HCT116 (cell line): Measurements from ENCODE around the gene LAYN. TPM values are rescaled to one million over a fixed set of nuclear protein-coding genes. Genes with fewer than 3 reads are reported as not detected.
A peak's percentile ranks its signal among the peaks of the same experiment; 100 is the strongest.

Experiments
- ATAC-seq: fragments of 200-7000 bp; cut with Tn5 transposase; 2 replicates; pipeline ENCODE4 v1.9.1; 2020; ENCODE audit warnings: mild to moderate bottlenecking, moderate library complexity
- BruUV-seq: library from RNA; stranded (reverse); fragments of 400-500 nt; replicated peaks from 2 replicates; lab custom pipeline; 2021; lab: Mats Ljungman, UMichigan
- CTCF ChIA-PET: fragments of 300-600 bp; sonication (Branson Sonifier 250); formaldehyde crosslinking; loops from one replicate; lab custom pipeline; 2021; ENCODE audit warnings: antibody characterized with exemption; lab: Charles Lee
- POLR2A ChIA-PET: fragments of 300-600, 350-600 bp; sonication (Branson Sonifier 250); formaldehyde crosslinking; loops from one replicate; lab custom pipeline; 2021; ENCODE audit warnings: antibody characterized with exemption; lab: Charles Lee
- RAD21 ChIA-PET, 2 experiments: fragments of 300-600 bp; sonication (Branson Sonifier 250); formaldehyde crosslinking; loops; one replicate each; lab custom pipeline; 2023; ENCODE audit warnings: low total read pairs in 2 of 2; ENCODE audit not compliant: uncharacterized antibody in 2 of 2, unreplicated experiment in 2 of 2, low non-redundant PET in 1 of 2; lab: Charles Lee
- DNase-seq: peaks from one replicate; pipeline ENCODE4 v3.0.0-alpha.2; 2010; ENCODE audit warnings: low read depth, low spot score
- H2AFZ ChIP-seq: fragments of 200-600 bp; shearing (Covaris generic), sonication (generic); 2 replicates; pipeline ENCODE4 v1.6.1; 2017; ENCODE audit warnings: low read depth, mixed run types, mixed read lengths, antibody characterized with exemption, low read length; ENCODE audit not compliant: poor library complexity, severe bottlenecking
- H3K27ac ChIP-seq: 2 replicates; pipeline ENCODE4 v1.5.1; 2012; ENCODE audit warnings: low read depth, low read length
- H3K27me3 ChIP-seq: fragments of 200-600 bp; sonication (generic); 2 replicates; pipeline ENCODE4 v1.6.1; 2016; ENCODE audit warnings: mixed run types, low read length, mixed read lengths; ENCODE audit not compliant: insufficient read depth
- H3K36me3 ChIP-seq, 2 experiments: fragments of 200-500 bp in 1 of 2; fragments of 200-600 bp in 1 of 2; sonication (Bioruptor generic) in 1 of 2; sonication (generic) in 1 of 2; 2 replicates each; pipeline versions ENCODE4 v1.5.1 to v1.6.1; 2014 to 2016; ENCODE audit warnings: low read length in 2 of 2, inconsistent platforms in 1 of 2, mixed read lengths in 1 of 2, mixed run types in 1 of 2; ENCODE audit not compliant: insufficient read depth in 2 of 2, control insufficient read depth in 1 of 2
- H3K4me1 ChIP-seq, 2 experiments: fragments of 200-600 bp in 1 of 2; sonication (generic) in 1 of 2; 2 replicates each; pipeline versions ENCODE4 v1.5.1 to v1.6.1; 2012 to 2017; ENCODE audit warnings: low read length in 2 of 2, inconsistent platforms in 1 of 2, mild to moderate bottlenecking in 1 of 2, mixed read lengths in 1 of 2, mixed run types in 1 of 2, moderate library complexity in 1 of 2; ENCODE audit not compliant: insufficient read depth in 2 of 2, control insufficient read depth in 1 of 2
- H3K4me2 ChIP-seq: fragments of 200-600 bp; sonication (generic); 2 replicates; pipeline ENCODE4 v1.6.1; 2017; ENCODE audit warnings: mixed run types, low read length, mixed read lengths
- H3K4me3 ChIP-seq, 2 experiments: fragments of 200-600 bp in 1 of 2; sonication (generic) in 1 of 2; replicated peaks in 1 of 2; 2 replicates each; pipeline ENCODE4 v1.5.1; 2011 to 2016; ENCODE audit warnings: low read length in 2 of 2, control low read depth in 1 of 2, low read depth in 1 of 2, mild to moderate bottlenecking in 1 of 2, mixed read lengths in 1 of 2, mixed run types in 1 of 2
- H3K79me2 ChIP-seq: fragments of 200-600 bp; sonication (generic); 2 replicates; pipeline ENCODE4 v1.6.1; 2017; ENCODE audit warnings: mild to moderate bottlenecking, mixed run types, low read length, moderate library complexity, mixed read lengths; ENCODE audit not compliant: insufficient read depth
- H3K9ac ChIP-seq: fragments of 200-600 bp; sonication (generic); 2 replicates; pipeline ENCODE4 v1.6.1; 2016; ENCODE audit warnings: low read length, mixed read lengths
- H3K9me2 ChIP-seq: fragments of 200-600 bp; sonication (generic), shearing (Covaris generic); 2 replicates; pipeline ENCODE4 v1.6.1; 2017; ENCODE audit warnings: mixed run types, mild to moderate bottlenecking, moderate library complexity; ENCODE audit not compliant: insufficient read depth
- H3K9me3 ChIP-seq, 2 experiments: fragments of 200-500 bp in 1 of 2; fragments of 200-600 bp in 1 of 2; sonication (Bioruptor generic) in 1 of 2; sonication (generic) in 1 of 2; 2 replicates each; pipeline ENCODE4 v1.6.1; 2014 to 2017; ENCODE audit warnings: low read length in 2 of 2, mixed read lengths in 2 of 2, inconsistent platforms in 1 of 2, low read depth in 1 of 2, mild to moderate bottlenecking in 1 of 2, mixed run types in 1 of 2, moderate library complexity in 1 of 2; ENCODE audit not compliant: control insufficient read depth in 1 of 2, insufficient read depth in 1 of 2
- H4K20me1 ChIP-seq: fragments of 200-600 bp; sonication (generic), shearing (Covaris generic); 2 replicates; pipeline ENCODE4 v1.6.1; 2017; ENCODE audit warnings: mixed run types, mild to moderate bottlenecking, moderate library complexity; ENCODE audit not compliant: insufficient read depth
- CBX3 ChIP-seq: IDR thresholded peaks from 2 replicates; pipeline ENCODE4 v1.6.1; 2012; ENCODE audit warnings: low read depth
- CTCF ChIP-seq, 3 experiments: fragments of 200-600 bp in 1 of 3; sonication (generic) in 1 of 3; IDR thresholded peaks in 2 of 3; conservative IDR thresholded peaks in 1 of 3; 2 replicates each; pipeline ENCODE4 v1.5.1; 2012 to 2017; ENCODE audit warnings: low read depth in 2 of 3, low read length in 2 of 3, antibody characterized with exemption in 1 of 3, borderline replicate concordance in 1 of 3, control low read depth in 1 of 3, mild to moderate bottlenecking in 1 of 3, mixed read lengths in 1 of 3, mixed run types in 1 of 3, moderate library complexity in 1 of 3; ENCODE audit not compliant: insufficient read depth in 1 of 3
- FOSL1 ChIP-seq: IDR thresholded peaks from 2 replicates; pipeline ENCODE4 v1.6.1; 2012; ENCODE audit warnings: low read depth
- JUND ChIP-seq: IDR thresholded peaks from 2 replicates; pipeline ENCODE4 v1.6.1; 2012
- SRF ChIP-seq: IDR thresholded peaks from 2 replicates; pipeline ENCODE4 v1.6.1; 2012; ENCODE audit warnings: low read depth
- ZFX ChIP-seq: fragments of 450-650 bp; IDR thresholded peaks from 2 replicates; pipeline ENCODE4 v1.6.1; 2017
- intact Hi-C: fragments of 100-400 bp; cut with micrococcal nuclease; formaldehyde crosslinking; loops from 2 replicates; pipeline ENCODE4 v1.10.0; 2022
- total RNA-seq: library from RNA; stranded (reverse); gene quantifications from one replicate; pipeline ENCODE4 v1.2.1, GENCODE V29; 2021; ENCODE audit not compliant: unreplicated experiment

LAYN gene
- total RNA-seq, 1 experiment from 2014 or later = not detected

GRCh38 chr11:111528557-111528956, 12.0 kb upstream of the LAYN start:
- Histone ChIP-seq H3K4me1 (peaks cover 0 to 20% of the 10 kb centered on the region in 2 experiments; a peak in 2 of 4 replicates), H3K36me3 (no peaks in the 10 kb centered on the region), H3K4me2 (no peak overlapping the region), H3K27ac (no peak overlapping the region), H2AFZ (no peak overlapping the region), H3K27me3 (no peaks in the 10 kb centered on the region), H3K9me2 (no peaks in the 10 kb centered on the region), H3K79me2 (no peaks in the 10 kb centered on the region), H4K20me1 (no peaks in the 10 kb centered on the region), H3K9me3 (no peaks in the 10 kb centered on the region), H3K9ac (no peak overlapping the region), H3K4me3 (no peak overlapping the region)
- ChIA-PET POLR2A (no interaction called here), RAD21 (no interaction called here), CTCF (interaction anchor here (1.0 kb wide), 1 partner anchor 74 kb away, joined by 3 read pairs; no protein-coding TSS in a partner anchor)
- BruUV-seq = no TSS peak
- intact Hi-C loops = no loop called here
- ATAC-seq = peak; percentile 52; the same call in 1 of the 2 replicates
- no peak for DNase-seq
- TF ChIP-seq CBX3 (no peak), FOSL1 (no peak), JUND (no peak), SRF (no peak), CTCF (IDR thresholded peaks at IDR 0.05 in 2 of 3, conservative IDR thresholded peaks at IDR 0.05 in 1 of 3; ENCODE audit: borderline replicate concordance in 1 of 3, insufficient read depth in 1 of 3, low read depth in 2 of 3, low read length in 2 of 3) (peak in 2 of 3 experiments; percentile 13 to 36; a peak in 3 of 6 replicates)

GRCh38 chr11:111530091-111530490, 10.4 kb upstream of the LAYN start:
- CTCF ChIA-PET = no interaction called here
- DNase-seq (no peak), ATAC-seq (no peak)
- H3K27ac ChIP-seq = no peak overlapping the region
- H3K9me2 ChIP-seq = no peaks in the 10 kb centered on the region
- no peaks in the 10 kb centered on the region for H4K20me1 ChIP-seq
- TF ChIP-seq ZFX = no peak
- no peaks in the 10 kb centered on the region for H3K9me3 ChIP-seq
- no peak overlapping the region for H3K4me2 ChIP-seq
- H3K9ac ChIP-seq = no peak overlapping the region
- no peak overlapping the region for H3K4me3 ChIP-seq
- no peaks in the 10 kb centered on the region; the same call in 1 of the 2 replicates for H3K27me3 ChIP-seq
- RAD21 ChIA-PET = no interaction called here
- BruUV-seq = no TSS peak
- H3K36me3 ChIP-seq = no peaks in the 10 kb centered on the region
- no peak overlapping the region for H2AFZ ChIP-seq
- no peaks in the 10 kb centered on the region for H3K79me2 ChIP-seq
- peaks cover 0 to 20% of the 10 kb centered on the region in 2 experiments; a peak in 2 of 4 replicates for H3K4me1 ChIP-seq
- POLR2A ChIA-PET = no interaction called here
- intact Hi-C loops = no loop called here
